ENCODE measurements around the gene CBX5. TPM values are rescaled to one million over a fixed set of nuclear protein-coding genes. Genes with fewer than 3 reads are reported as not detected.

CBX5 gene
- polyA plus RNA-seq, 2 donors: 4.9 to 5.6 TPM

GRCh38 chr12:54294953-54295566, 15.1 kb upstream of the CBX5 start:
- 77 to 93% methylated on average over 7 to 9 of the region's 9 CpGs for WGBS, 2 donors
- H3K4me3 ChIP-seq (ENCODE audit: low read depth in 1 of 2, low read length in 2 of 2): no peak overlapping the region

GRCh38 chr12:54294152-54294952, 14.4 kb upstream of the CBX5 start:
- H3K4me3 ChIP-seq (ENCODE audit: low read depth in 1 of 2, low read length in 2 of 2): no peak overlapping the region
- H3K4me1 ChIP-seq (ENCODE audit: control insufficient read depth in 2 of 2, insufficient read depth in 2 of 2, low read length in 1 of 2): no peaks in the 10 kb centered on the region
- no peaks in the 10 kb centered on the region for H3K9me3 ChIP-seq (ENCODE audit: control insufficient read depth in 2 of 2, insufficient read depth in 1 of 2, low read depth in 1 of 2, low read length in 1 of 2)
- no peaks in the 10 kb centered on the region for H3K36me3 ChIP-seq (ENCODE audit: control insufficient read depth in 2 of 2, insufficient read depth in 2 of 2, low read length in 1 of 2)
- 58 to 70% methylated on average over 9 of the region's 9 CpGs for WGBS, 2 donors
- H3K27ac ChIP-seq (ENCODE audit: low read depth in 2 of 2, low read length in 1 of 2): no peak overlapping the region
- no peaks in the 10 kb centered on the region for H3K27me3 ChIP-seq (ENCODE audit: control insufficient read depth in 1 of 2, insufficient read depth in 2 of 2, low read length in 2 of 2)

More at GRCh38 chr12:54294953-54295566, 15.1 kb upstream of the CBX5 start:
- Histone ChIP-seq H3K9me3 (ENCODE audit: control insufficient read depth in 2 of 2, insufficient read depth in 1 of 2, low read depth in 1 of 2, low read length in 1 of 2) (no peaks in the 10 kb centered on the region), H3K27me3 (ENCODE audit: control insufficient read depth in 1 of 2, insufficient read depth in 2 of 2, low read length in 2 of 2) (no peaks in the 10 kb centered on the region), H3K36me3 (ENCODE audit: control insufficient read depth in 2 of 2, insufficient read depth in 2 of 2, low read length in 1 of 2) (no peaks in the 10 kb centered on the region), H3K27ac (ENCODE audit: low read depth in 2 of 2, low read length in 1 of 2) (no peak overlapping the region), H3K4me1 (ENCODE audit: control insufficient read depth in 2 of 2, insufficient read depth in 2 of 2, low read length in 1 of 2) (no peaks in the 10 kb centered on the region)

GRCh38 chr12:54292931-54293241, 13.0 kb upstream of the CBX5 start:
- 96 to 97% methylated on average over 7 of the region's 7 CpGs for WGBS, 2 donors
- Histone ChIP-seq H3K27me3 (ENCODE audit: control insufficient read depth in 1 of 2, insufficient read depth in 2 of 2, low read length in 2 of 2) (no peaks in the 10 kb centered on the region), H3K9me3 (ENCODE audit: control insufficient read depth in 2 of 2, insufficient read depth in 1 of 2, low read depth in 1 of 2, low read length in 1 of 2) (no peaks in the 10 kb centered on the region), H3K36me3 (ENCODE audit: control insufficient read depth in 2 of 2, insufficient read depth in 2 of 2, low read length in 1 of 2) (no peaks in the 10 kb centered on the region), H3K4me3 (ENCODE audit: low read depth in 1 of 2, low read length in 2 of 2) (no peak overlapping the region), H3K4me1 (ENCODE audit: control insufficient read depth in 2 of 2, insufficient read depth in 2 of 2, low read length in 1 of 2) (no peaks in the 10 kb centered on the region), H3K27ac (ENCODE audit: low read depth in 2 of 2, low read length in 1 of 2) (no peak overlapping the region)

GRCh38 chr12:54292083-54292930, 12.4 kb upstream of the CBX5 start:
- no peaks in the 10 kb centered on the region for H3K27me3 ChIP-seq (ENCODE audit: control insufficient read depth in 1 of 2, insufficient read depth in 2 of 2, low read length in 2 of 2)
- H3K9me3 ChIP-seq (ENCODE audit: control insufficient read depth in 2 of 2, insufficient read depth in 1 of 2, low read depth in 1 of 2, low read length in 1 of 2): no peaks in the 10 kb centered on the region
- 90 to 92% methylated on average over 30 of the region's 30 CpGs for WGBS, 2 donors
- no peaks in the 10 kb centered on the region for H3K4me1 ChIP-seq (ENCODE audit: control insufficient read depth in 2 of 2, insufficient read depth in 2 of 2, low read length in 1 of 2)
- no peak overlapping the region for H3K27ac ChIP-seq (ENCODE audit: low read depth in 2 of 2, low read length in 1 of 2)
- H3K4me3 ChIP-seq (ENCODE audit: low read depth in 1 of 2, low read length in 2 of 2): no peak overlapping the region
- H3K36me3 ChIP-seq (ENCODE audit: control insufficient read depth in 2 of 2, insufficient read depth in 2 of 2, low read length in 1 of 2): peaks cover 0 to 3% of the 10 kb centered on the region in 2 donors

- Histone ChIP-seq H3K27ac (ENCODE audit: low read depth in 2 of 2, low read length in 1 of 2) (no peak overlapping the region), H3K36me3 (ENCODE audit: control insufficient read depth in 2 of 2, insufficient read depth in 2 of 2, low read length in 1 of 2) (peaks cover 3 to 17% of the 10 kb centered on the region in 2 donors), H3K27me3 (ENCODE audit: control insufficient read depth in 1 of 2, insufficient read depth in 2 of 2, low read length in 2 of 2) (no peaks in the 10 kb centered on the region), H3K4me3 (ENCODE audit: low read depth in 1 of 2, low read length in 2 of 2) (no peak overlapping the region), H3K4me1 (ENCODE audit: control insufficient read depth in 2 of 2, insufficient read depth in 2 of 2, low read length in 1 of 2) (peaks cover 0 to 2% of the 10 kb centered on the region in 2 donors), H3K9me3 (ENCODE audit: control insufficient read depth in 2 of 2, insufficient read depth in 1 of 2, low read depth in 1 of 2, low read length in 1 of 2) (no peaks in the 10 kb centered on the region)
- 59% methylated on average over 8 of the region's 8 CpGs for WGBS, 2 donors
These were observed 7.6 kb upstream of the CBX5 start for GRCh38 chr12:54287261-54288157.

GRCh38 chr12:54286042-54287030, 6.4 kb upstream of the CBX5 start:
- peaks cover 3 to 17% of the 10 kb centered on the region in 2 donors for H3K36me3 ChIP-seq (ENCODE audit: control insufficient read depth in 2 of 2, insufficient read depth in 2 of 2, low read length in 1 of 2)
- H3K4me3 ChIP-seq (ENCODE audit: low read depth in 1 of 2, low read length in 2 of 2): no peak overlapping the region

GRCh38 chr12:54285150-54286041, 5.5 kb upstream of the CBX5 start:
- Histone ChIP-seq H3K9me3 (ENCODE audit: control insufficient read depth in 2 of 2, insufficient read depth in 1 of 2, low read depth in 1 of 2, low read length in 1 of 2) (no peaks in the 10 kb centered on the region), H3K4me3 (ENCODE audit: low read depth in 1 of 2, low read length in 2 of 2) (peak overlapping the region in 1 of 2 donors; percentile 39), H3K27me3 (ENCODE audit: control insufficient read depth in 1 of 2, insufficient read depth in 2 of 2, low read length in 2 of 2) (no peaks in the 10 kb centered on the region), H3K27ac (ENCODE audit: low read depth in 2 of 2, low read length in 1 of 2) (peak overlapping the region; percentile 4 to 64), H3K36me3 (ENCODE audit: control insufficient read depth in 2 of 2, insufficient read depth in 2 of 2, low read length in 1 of 2) (peaks cover 3 to 17% of the 10 kb centered on the region in 2 donors), H3K4me1 (ENCODE audit: control insufficient read depth in 2 of 2, insufficient read depth in 2 of 2, low read length in 1 of 2) (peaks cover 0 to 2% of the 10 kb centered on the region in 2 donors)
- WGBS, 2 donors: 39 to 40% methylated on average over 5 of the region's 5 CpGs

More at GRCh38 chr12:54286042-54287030, 6.4 kb upstream of the CBX5 start:
- 50 to 53% methylated on average over 12 of the region's 12 CpGs for WGBS, 2 donors
- Histone ChIP-seq H3K27ac (ENCODE audit: low read depth in 2 of 2, low read length in 1 of 2) (peak overlapping the region; percentile 4 to 64), H3K27me3 (ENCODE audit: control insufficient read depth in 1 of 2, insufficient read depth in 2 of 2, low read length in 2 of 2) (no peaks in the 10 kb centered on the region), H3K4me1 (ENCODE audit: control insufficient read depth in 2 of 2, insufficient read depth in 2 of 2, low read length in 1 of 2) (peaks cover 0 to 2% of the 10 kb centered on the region in 2 donors), H3K9me3 (ENCODE audit: control insufficient read depth in 2 of 2, insufficient read depth in 1 of 2, low read depth in 1 of 2, low read length in 1 of 2) (no peaks in the 10 kb centered on the region)
